HepG2 (cell line): ENCODE data around the gene LGALS3. TPM values are rescaled to one million over a fixed set of nuclear protein-coding genes. Genes with fewer than 3 reads are reported as not detected.

ENCODE experiments used
- ATAC-seq: fragments of 200-7000 bp; cut with Tn5 transposase; 3 replicates; pipeline ENCODE4 v1.9.1; 2020; ENCODE audit warnings: mild to moderate bottlenecking, moderate library complexity
- BruUV-seq: library from RNA; stranded (reverse); fragments of 400-500 nt; replicated peaks from 2 replicates; lab custom pipeline; 2021; lab: Mats Ljungman, UMichigan
- CTCF ChIA-PET: fragments of 300-600 bp; formaldehyde crosslinking; extraction: SDS; loops from one replicate; lab custom pipeline; 2021; ENCODE audit warnings: low total read pairs, inconsistent platforms, low intra/inter-chr PET ratio; lab: Yijun Ruan, JAX
- POLR2A ChIA-PET: fragments of 350-600 bp; sonication (Branson Sonifier 250); formaldehyde crosslinking; loops from one replicate; lab custom pipeline; 2020; ENCODE audit warnings: antibody characterized with exemption, inconsistent platforms; lab: Yijun Ruan, JAX
- DNase-seq: peaks from one replicate; pipeline ENCODE4 v3.0.0-alpha.2; 2015; ENCODE audit warnings: low spot score
- FAIRE-seq: peaks from 3 replicates; lab custom pipeline; 2011; peaks lifted over from hg19 to GRCh38; lab: Jason Lieb, UNC
- H2AFZ ChIP-seq: one replicate; pipeline ENCODE4 v1.6.1; 2011; ENCODE audit warnings: low read length, inconsistent platforms
- H3K27ac ChIP-seq: fragments of 300-600 bp; 3 replicates; pipeline ENCODE4 v1.8.0; 2011; ENCODE audit warnings: mixed run types, mild to moderate bottlenecking, mixed read lengths, low read length, inconsistent platforms; ENCODE audit not compliant: insufficient read depth; ENCODE audit errors: extremely low read length
- H3K27me3 ChIP-seq, 2 experiments: fragments of 200-600 bp in 1 of 2; 2 replicates in 1 of 2; 3 replicates in 1 of 2; pipeline versions ENCODE4 v1.6.0 to v1.8.0; 2011; ENCODE audit warnings: low read length in 2 of 2, mild to moderate bottlenecking in 2 of 2, moderate library complexity in 2 of 2, inconsistent platforms in 1 of 2; ENCODE audit not compliant: insufficient read depth in 2 of 2, control insufficient read depth in 1 of 2
- H3K36me3 ChIP-seq, 2 experiments: fragments of 200-600 bp in 1 of 2; replicated peaks in 1 of 2; 2 replicates in 1 of 2; 3 replicates in 1 of 2; pipeline versions ENCODE4 v1.5.1 to v1.8.0; 2011; ENCODE audit warnings: low read length in 2 of 2, inconsistent platforms in 1 of 2; ENCODE audit not compliant: insufficient read depth in 2 of 2, control insufficient read depth in 1 of 2
- H3K4me1 ChIP-seq: 2 replicates; pipeline ENCODE4 v1.5.1; 2012; ENCODE audit warnings: low read length, inconsistent platforms; ENCODE audit not compliant: insufficient read depth
- H3K4me2 ChIP-seq: 2 replicates; pipeline ENCODE4 v1.6.0; 2011; ENCODE audit warnings: low read depth, low read length, inconsistent platforms
- H3K4me3 ChIP-seq, 3 experiments: fragments of 200-600 bp in 1 of 3; sonication (generic), shearing (Covaris generic) in 1 of 3; replicated peaks in 1 of 3; 2 replicates each; pipeline ENCODE4 v1.5.1; 2011 to 2016; ENCODE audit warnings: low read length in 3 of 3, inconsistent platforms in 2 of 3, low read depth in 2 of 3, mild to moderate bottlenecking in 2 of 3, control low read depth in 1 of 3, mixed read lengths in 1 of 3; ENCODE audit not compliant: insufficient read depth in 1 of 3
- H3K79me2 ChIP-seq: one replicate; pipeline ENCODE4 v1.6.1; 2011; ENCODE audit warnings: low read length, inconsistent platforms; ENCODE audit not compliant: insufficient read depth
- H3K9ac ChIP-seq: 2 replicates; pipeline ENCODE4 v1.6.0; 2011; ENCODE audit warnings: mild to moderate bottlenecking, low read depth, low read length, inconsistent platforms; ENCODE audit not compliant: insufficient read depth
- H3K9me3 ChIP-seq: 2 replicates; pipeline ENCODE4 v1.5.1; 2012; ENCODE audit warnings: mild to moderate bottlenecking, low read length
- H4K20me1 ChIP-seq: 2 replicates; pipeline ENCODE4 v1.6.0; 2011; ENCODE audit warnings: inconsistent platforms, mild to moderate bottlenecking, low read length, moderate library complexity; ENCODE audit not compliant: insufficient read depth
- FOXO4 ChIP-seq: sonication (generic); formaldehyde crosslinking; conservative IDR thresholded peaks from 2 replicates; pipeline ENCODE4 v1.8.1; 2023; ENCODE audit warnings: missing genetic modification reagents
- PRDM10 ChIP-seq: sonication (generic); formaldehyde crosslinking; IDR thresholded peaks from 2 replicates; pipeline ENCODE4 v1.4.0; 2020; ENCODE audit warnings: low read depth, missing genetic modification reagents
- TEAD3 ChIP-seq: optimal IDR thresholded peaks from 2 replicates; pipeline ENCODE3; 2016; ENCODE audit warnings: borderline replicate concordance
- ZNF629 ChIP-seq: sonication (generic); formaldehyde crosslinking; conservative IDR thresholded peaks from 2 replicates; pipeline ENCODE4 v1.5.0; 2020; ENCODE audit warnings: missing genetic modification reagents
- WGBS: methylation state at CpG from one replicate; pipeline ENCODE4 v1.1.6; 2017; ENCODE audit warnings: low lambda C conversion rate; 5-methylcytosine and 5-hydroxymethylcytosine counted together
- in situ Hi-C: cut with HindIII; loops from 2 replicates; pipeline ENCODE4 v1.10.0; 2017; ENCODE audit warnings: low pct_unique_long_range_greater_than_20kb; ENCODE audit not compliant: extremely low pct_ligation_motif_present
- intact Hi-C: fragments of 100-400 bp; cut with micrococcal nuclease; formaldehyde crosslinking; loops from one replicate; pipeline ENCODE4 v1.10.0; 2022; ENCODE audit not compliant: unreplicated experiment
- polyA plus RNA-seq, 8 experiments: library from polyadenylated mRNA; depleted of rRNA in 3 of 8; stranded (reverse) in 7 of 8; unstranded in 1 of 8; fragments of >200 nt; fragmentation: Illumina TruSeq in 4 of 8; extraction: Trizol in 4 of 8; gene quantifications; 2 replicates each; pipeline versions ENCODE4 v1.2.1 to v1.2.3, GENCODE V29; 2011 to 2016; ENCODE audit warnings: low read depth in 4 of 8, missing spikeins in 1 of 8, mixed read lengths in 1 of 8; ENCODE audit not compliant: insufficient read depth in 1 of 8
- total RNA-seq, 5 experiments: library from RNA; depleted of rRNA; stranded (reverse); fragments of >200 nt; fragmentation: Illumina TruSeq; extraction: Trizol; gene quantifications; 2 replicates each; pipeline ENCODE4 v1.2.3, GENCODE V29; 2016; ENCODE audit warnings: low read depth in 1 of 5

Gene LGALS3
- total and polyA plus RNA-seq, 2 of the 13 experiments (the other 11 are each of a cell fraction or from before 2014, with no cell fraction given) = 5.0 to 97.4 TPM

- intact Hi-C loops (loop anchor here (2.0 kb wide), 1 partner anchor 25 kb away; the partner anchor contains the start of gene LGALS3), in situ Hi-C loops (no loop called here)
- H3K9me3 ChIP-seq = no peaks in the 10 kb centered on the region
- H3K4me2 ChIP-seq = peak overlapping the region; percentile 83
- H3K27ac ChIP-seq = peak overlapping the region; percentile 89
- POLR2A ChIA-PET = interaction anchor here (0.8 to 2.8 kb wide), 9 partner anchors 10 to 53 kb away, joined by 3 to 19 read pairs (median 12); partner anchors contain the start of genes LGALS3 and MAPK1IP1L
- no peak for FAIRE-seq
- CTCF ChIA-PET = no interaction called here
- H3K4me3 ChIP-seq = peak overlapping the region in 1 of 3 experiments; percentile 71; a peak in 2 of 6 replicates
- H3K4me1 ChIP-seq = peaks cover 61% of the 10 kb centered on the region
- peak overlapping the region; percentile 78 for H3K9ac ChIP-seq
- WGBS = 85% methylated on average over 6 of the region's 6 CpGs
- no peaks in the 10 kb centered on the region for H3K79me2 ChIP-seq
- peak overlapping the region; percentile 66 for H2AFZ ChIP-seq
- BruUV-seq = no TSS peak
- ATAC-seq = no peak
- no peak for DNase-seq
- no peaks in the 10 kb centered on the region for H3K27me3 ChIP-seq
- no peaks in the 10 kb centered on the region for H3K36me3 ChIP-seq
- TF ChIP-seq PRDM10 (CRISPR knock-in tag) (no peak), TEAD3 (CRISPR knock-in tag) (peak; percentile 37), FOXO4 (CRISPR knock-in tag) (0 out of 2 replicates have a peak, but pooled peaks have one; percentile 1), ZNF629 (CRISPR knock-in tag) (peak; percentile 69)
- TF ChIP-seq, all 625 proteins: peak for 3
- no peaks in the 10 kb centered on the region for H4K20me1 ChIP-seq
Observed at GRCh38 chr14:55103971-55104954, 24.8 kb upstream of the LGALS3 start.
